Measurements from ENCODE around the gene GGA1.

The GGA1 gene

GRCh38 chr22:37659066-37659896 lies 50.6 kb downstream of the GGA1 start:
- Histone ChIP-seq H2AFZ (ENCODE audit: low read depth, low read length) (no peak overlapping the region), H3K36me3 (ENCODE audit: insufficient read depth, low read length) (no peaks in the 10 kb centered on the region), H3K9me3 (ENCODE audit: low read length) (no peaks in the 10 kb centered on the region), H3K4me1 (ENCODE audit: insufficient read depth, low read length) (peaks cover 33% of the 10 kb centered on the region), H3K27me3 (ENCODE audit: insufficient read depth, low read length) (no peaks in the 10 kb centered on the region), H3K4me3 (ENCODE audit: low read length) (peak overlapping the region; percentile 73)

- Histone ChIP-seq H3K4me3 (ENCODE audit: low read length) (peak overlapping the region; percentile 73), H3K36me3 (ENCODE audit: insufficient read depth, low read length) (peaks cover 4% of the 10 kb centered on the region), H3K27me3 (ENCODE audit: insufficient read depth, low read length) (no peaks in the 10 kb centered on the region), H3K4me1 (ENCODE audit: insufficient read depth, low read length) (peaks cover 33% of the 10 kb centered on the region), H2AFZ (ENCODE audit: low read depth, low read length) (no peak overlapping the region), H3K9me3 (ENCODE audit: low read length) (no peaks in the 10 kb centered on the region)
These were observed 51.5 kb downstream of the GGA1 start for GRCh38 chr22:37659897-37660708.

DNA sequence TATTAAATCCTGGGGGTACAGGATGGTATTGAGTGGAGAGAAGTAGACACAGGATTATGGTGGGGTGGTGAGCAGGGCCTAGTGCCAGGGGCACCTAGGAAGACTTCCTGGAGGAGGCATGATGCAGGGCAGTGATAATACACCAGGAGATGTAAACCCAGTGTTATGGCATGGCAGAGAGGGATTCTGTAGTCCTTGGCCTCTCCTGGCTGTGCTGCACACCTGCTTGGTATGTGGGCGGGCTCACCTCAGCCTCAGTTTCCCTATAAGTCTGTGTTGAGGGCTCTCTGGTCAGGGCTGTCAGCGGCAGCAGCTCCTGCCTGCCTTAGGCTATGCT lies 52.0 kb downstream of the GGA1 start:
- Histone ChIP-seq H3K36me3 (ENCODE audit: insufficient read depth, low read length) (peaks cover 10% of the 10 kb centered on the region), H2AFZ (ENCODE audit: low read depth, low read length) (no peak overlapping the region), H3K4me3 (ENCODE audit: low read length) (no peak overlapping the region), H3K9me3 (ENCODE audit: low read length) (no peaks in the 10 kb centered on the region), H3K4me1 (ENCODE audit: insufficient read depth, low read length) (peaks cover 33% of the 10 kb centered on the region), H3K27me3 (ENCODE audit: insufficient read depth, low read length) (no peaks in the 10 kb centered on the region)

DNA sequence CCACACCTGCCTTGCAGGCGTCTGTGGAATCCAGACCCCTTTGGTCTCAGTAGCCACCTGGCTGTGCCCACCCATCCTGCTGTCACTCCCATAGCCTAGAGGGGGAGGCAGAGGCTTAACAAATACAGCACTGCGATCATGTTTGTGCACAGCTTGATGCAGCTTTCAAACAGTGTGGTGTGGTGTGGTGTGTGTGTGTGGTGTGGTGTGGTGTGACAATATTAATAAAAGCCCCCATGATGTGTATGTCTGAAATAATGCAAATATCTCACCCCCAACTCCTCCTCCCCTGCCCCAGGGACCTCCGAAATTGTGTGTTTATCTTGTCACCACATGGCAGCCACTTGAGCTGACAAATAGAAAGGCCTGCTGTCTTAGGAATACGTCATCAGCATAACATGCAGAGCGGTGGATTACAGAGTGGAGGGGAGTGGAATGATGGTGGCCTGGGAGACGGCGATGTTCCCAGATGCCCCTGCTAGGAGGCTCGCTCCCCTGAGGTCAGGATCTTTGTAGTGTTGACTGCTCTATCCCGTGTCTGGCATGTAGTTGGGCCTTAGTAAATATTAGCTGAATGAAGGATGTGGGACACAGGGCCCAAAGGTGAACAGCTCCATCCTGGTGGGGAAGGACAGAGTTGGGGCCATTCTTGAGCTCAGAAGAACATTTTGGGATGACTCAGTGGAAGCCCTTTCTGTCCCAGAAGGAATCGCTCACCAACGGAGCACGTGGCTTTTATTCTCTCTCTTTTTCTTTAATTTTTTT lies 52.7 kb downstream of the GGA1 start:
- Histone ChIP-seq H3K9me3 (ENCODE audit: low read length) (no peaks in the 10 kb centered on the region), H3K4me3 (ENCODE audit: low read length) (no peak overlapping the region)

GRCh38 chr22:37662039-37662438 lies 53.4 kb downstream of the GGA1 start:
- Histone ChIP-seq H3K9me3 (ENCODE audit: low read length) (no peaks in the 10 kb centered on the region), H3K36me3 (ENCODE audit: insufficient read depth, low read length) (peaks cover 23% of the 10 kb centered on the region), H3K4me1 (ENCODE audit: insufficient read depth, low read length) (peaks cover 33% of the 10 kb centered on the region), H3K27me3 (ENCODE audit: insufficient read depth, low read length) (no peaks in the 10 kb centered on the region), H2AFZ (ENCODE audit: low read depth, low read length) (no peak overlapping the region), H3K4me3 (ENCODE audit: low read length) (no peak overlapping the region)

More for the DNA sequence above, 52.7 kb downstream of the GGA1 start:
- no peak overlapping the region for H2AFZ ChIP-seq (ENCODE audit: low read depth, low read length)
- peaks cover 33% of the 10 kb centered on the region for H3K4me1 ChIP-seq (ENCODE audit: insufficient read depth, low read length)
- H3K36me3 ChIP-seq (ENCODE audit: insufficient read depth, low read length), result peaks cover 17% of the 10 kb centered on the region
- no peaks in the 10 kb centered on the region for H3K27me3 ChIP-seq (ENCODE audit: insufficient read depth, low read length)

DNA sequence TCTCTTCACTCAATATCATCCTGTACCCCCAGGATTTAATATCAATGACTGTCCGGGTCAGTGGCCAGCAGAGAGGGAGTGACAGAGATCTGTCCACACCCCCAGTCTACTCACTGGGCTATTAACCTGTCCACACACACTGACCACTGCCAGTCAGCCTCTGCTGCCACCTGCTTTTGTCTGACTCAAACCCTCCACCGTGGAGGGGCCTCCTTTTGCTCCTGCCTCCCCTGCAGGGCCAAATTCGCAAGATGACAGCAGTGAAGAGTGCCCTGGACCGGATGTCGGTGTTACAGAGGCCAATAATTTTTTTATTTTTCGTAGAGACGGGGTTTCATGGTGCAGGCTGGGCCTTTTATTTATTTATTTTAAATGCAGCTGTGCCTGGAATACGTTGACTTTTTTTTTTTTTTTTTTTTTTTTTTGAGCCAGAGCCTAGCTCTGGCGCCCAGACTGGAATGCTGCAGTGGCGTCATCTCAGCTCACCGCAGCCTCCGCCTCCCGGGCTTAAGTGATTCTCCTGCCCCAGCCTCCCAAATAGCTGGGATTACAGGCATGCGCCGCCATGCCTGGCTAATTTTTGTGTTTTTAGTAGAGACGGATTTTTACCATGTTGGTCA lies 55.0 kb downstream of the GGA1 start:
- peaks cover 23% of the 10 kb centered on the region for H3K36me3 ChIP-seq (ENCODE audit: insufficient read depth, low read length)
- H3K4me3 ChIP-seq (ENCODE audit: low read length), result no peak overlapping the region
- no peaks in the 10 kb centered on the region for H3K27me3 ChIP-seq (ENCODE audit: insufficient read depth, low read length)
- H3K4me1 ChIP-seq (ENCODE audit: insufficient read depth, low read length), result peaks cover 26% of the 10 kb centered on the region
- no peak overlapping the region for H2AFZ ChIP-seq (ENCODE audit: low read depth, low read length)
- H3K9me3 ChIP-seq (ENCODE audit: low read length), result no peaks in the 10 kb centered on the region

GRCh38 chr22:37664249-37665101 lies 55.8 kb downstream of the GGA1 start:
- Histone ChIP-seq H3K36me3 (ENCODE audit: insufficient read depth, low read length) (peaks cover 24% of the 10 kb centered on the region), H3K4me1 (ENCODE audit: insufficient read depth, low read length) (peaks cover 22% of the 10 kb centered on the region), H2AFZ (ENCODE audit: low read depth, low read length) (no peak overlapping the region), H3K9me3 (ENCODE audit: low read length) (no peaks in the 10 kb centered on the region), H3K27me3 (ENCODE audit: insufficient read depth, low read length) (no peaks in the 10 kb centered on the region), H3K4me3 (ENCODE audit: low read length) (no peak overlapping the region)

DNA sequence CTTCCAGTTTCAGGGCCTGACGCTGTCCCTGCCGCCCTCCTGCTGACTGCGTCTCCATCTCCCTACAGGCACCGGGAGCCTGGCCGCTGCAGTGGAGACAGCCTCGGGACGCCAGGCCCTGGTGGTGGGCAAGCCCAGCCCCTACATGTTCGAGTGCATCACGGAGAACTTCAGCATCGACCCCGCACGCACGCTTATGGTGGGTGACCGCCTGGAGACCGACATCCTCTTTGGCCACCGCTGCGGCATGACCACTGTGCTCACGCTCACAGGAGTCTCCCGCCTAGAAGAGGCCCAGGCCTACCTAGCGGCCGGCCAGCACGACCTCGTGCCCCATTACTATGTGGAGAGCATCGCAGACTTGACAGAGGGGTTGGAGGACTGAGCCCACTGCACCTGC lies 56.9 kb downstream of the GGA1 start:
- Histone ChIP-seq H3K27me3 (ENCODE audit: insufficient read depth, low read length) (no peaks in the 10 kb centered on the region), H3K36me3 (ENCODE audit: insufficient read depth, low read length) (peaks cover 26% of the 10 kb centered on the region), H2AFZ (ENCODE audit: low read depth, low read length) (no peak overlapping the region), H3K4me3 (ENCODE audit: low read length) (no peak overlapping the region), H3K4me1 (ENCODE audit: insufficient read depth, low read length) (peaks cover 12% of the 10 kb centered on the region), H3K9me3 (ENCODE audit: low read length) (no peaks in the 10 kb centered on the region)

DNA sequence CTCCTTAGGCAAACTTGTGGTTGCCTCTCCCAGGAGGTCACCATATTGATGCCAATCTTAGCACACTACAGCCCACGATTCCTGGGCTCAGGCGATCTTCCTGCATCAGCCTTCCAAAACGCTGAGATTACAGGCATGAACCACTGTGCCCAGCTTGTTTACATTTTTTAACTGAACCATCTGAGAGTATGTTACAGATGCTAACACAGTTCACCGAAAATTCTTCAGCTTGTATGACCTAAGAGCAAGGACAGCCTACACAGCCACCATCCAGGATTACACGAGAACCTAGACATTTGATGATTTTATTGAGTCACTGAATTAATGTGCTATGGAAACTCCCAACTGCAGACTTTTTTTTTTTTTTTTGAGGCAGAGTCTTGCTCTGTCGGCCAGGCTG lies 61.0 kb downstream of the GGA1 start:
- no peak overlapping the region for H3K4me3 ChIP-seq (ENCODE audit: low read length)
- H3K4me1 ChIP-seq (ENCODE audit: insufficient read depth, low read length), result no peaks in the 10 kb centered on the region
- H3K27me3 ChIP-seq (ENCODE audit: insufficient read depth, low read length), result no peaks in the 10 kb centered on the region
- H3K9me3 ChIP-seq (ENCODE audit: low read length), result no peaks in the 10 kb centered on the region
- H3K36me3 ChIP-seq (ENCODE audit: insufficient read depth, low read length), result peaks cover 23% of the 10 kb centered on the region
- H2AFZ ChIP-seq (ENCODE audit: low read depth, low read length), result no peak overlapping the region

DNA sequence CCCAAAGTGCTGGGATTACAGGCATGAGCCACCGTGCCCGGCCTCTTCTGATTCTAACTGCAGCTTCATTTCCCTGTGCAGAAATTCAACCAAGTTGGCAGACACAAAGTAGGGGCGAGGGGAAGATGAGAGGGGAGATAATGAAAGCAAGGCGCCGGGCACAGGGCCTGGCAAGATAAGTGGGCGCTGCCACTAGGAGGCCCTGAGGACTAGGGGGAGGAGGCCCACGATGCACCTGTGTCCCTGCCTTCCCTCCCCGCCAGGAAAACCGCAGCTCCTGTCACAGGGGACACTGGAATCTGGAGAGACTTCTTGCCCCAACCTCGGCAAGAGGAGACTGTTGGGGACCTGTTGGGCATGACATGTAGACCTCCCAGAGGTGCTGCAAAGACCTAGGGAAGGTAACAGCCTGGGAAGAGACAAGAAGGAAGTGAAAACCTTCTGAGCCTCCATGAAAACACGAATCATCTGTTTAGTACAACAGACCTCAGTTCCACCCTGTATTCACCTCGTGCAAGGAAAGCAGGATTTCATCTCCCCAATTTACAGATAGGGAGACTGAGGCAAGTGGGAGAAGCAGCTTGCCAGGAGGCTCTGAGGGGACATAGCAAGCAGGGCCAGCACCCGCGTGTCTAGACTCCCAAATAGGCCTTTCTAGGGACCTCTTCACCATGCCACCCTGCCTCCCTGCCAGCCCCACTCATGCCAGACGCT lies 63.7 kb downstream of the GGA1 start:
- Histone ChIP-seq H3K4me3 (ENCODE audit: low read length) (no peak overlapping the region), H3K4me1 (ENCODE audit: insufficient read depth, low read length) (peaks cover 13% of the 10 kb centered on the region), H3K9me3 (ENCODE audit: low read length) (no peaks in the 10 kb centered on the region), H3K36me3 (ENCODE audit: insufficient read depth, low read length) (peaks cover 3% of the 10 kb centered on the region), H2AFZ (ENCODE audit: low read depth, low read length) (no peak overlapping the region), H3K27me3 (ENCODE audit: insufficient read depth, low read length) (no peaks in the 10 kb centered on the region)

- H3K36me3 ChIP-seq (ENCODE audit: insufficient read depth, low read length), result peaks cover 3% of the 10 kb centered on the region
- H3K4me1 ChIP-seq (ENCODE audit: insufficient read depth, low read length), result peaks cover 15% of the 10 kb centered on the region
- no peaks in the 10 kb centered on the region for H3K27me3 ChIP-seq (ENCODE audit: insufficient read depth, low read length)
- no peak overlapping the region for H2AFZ ChIP-seq (ENCODE audit: low read depth, low read length)
- H3K4me3 ChIP-seq (ENCODE audit: low read length), result no peak overlapping the region
- H3K9me3 ChIP-seq (ENCODE audit: low read length), result no peaks in the 10 kb centered on the region
These were observed 64.4 kb downstream of the GGA1 start for GRCh38 chr22:37672920-37673455.
